Measurements from ENCODE around the gene ITPRIPL2. TPM values are rescaled to one million over a fixed set of nuclear protein-coding genes. Genes with fewer than 3 reads are reported as not detected.
A peak's percentile ranks its signal among the peaks of the same experiment; 100 is the strongest.

Gene ITPRIPL2
- total and polyA plus RNA-seq, 2 of the 13 experiments (the other 11 are each of a cell fraction or from before 2014, with no cell fraction given): 5.9 to 12.6 TPM

DNA sequence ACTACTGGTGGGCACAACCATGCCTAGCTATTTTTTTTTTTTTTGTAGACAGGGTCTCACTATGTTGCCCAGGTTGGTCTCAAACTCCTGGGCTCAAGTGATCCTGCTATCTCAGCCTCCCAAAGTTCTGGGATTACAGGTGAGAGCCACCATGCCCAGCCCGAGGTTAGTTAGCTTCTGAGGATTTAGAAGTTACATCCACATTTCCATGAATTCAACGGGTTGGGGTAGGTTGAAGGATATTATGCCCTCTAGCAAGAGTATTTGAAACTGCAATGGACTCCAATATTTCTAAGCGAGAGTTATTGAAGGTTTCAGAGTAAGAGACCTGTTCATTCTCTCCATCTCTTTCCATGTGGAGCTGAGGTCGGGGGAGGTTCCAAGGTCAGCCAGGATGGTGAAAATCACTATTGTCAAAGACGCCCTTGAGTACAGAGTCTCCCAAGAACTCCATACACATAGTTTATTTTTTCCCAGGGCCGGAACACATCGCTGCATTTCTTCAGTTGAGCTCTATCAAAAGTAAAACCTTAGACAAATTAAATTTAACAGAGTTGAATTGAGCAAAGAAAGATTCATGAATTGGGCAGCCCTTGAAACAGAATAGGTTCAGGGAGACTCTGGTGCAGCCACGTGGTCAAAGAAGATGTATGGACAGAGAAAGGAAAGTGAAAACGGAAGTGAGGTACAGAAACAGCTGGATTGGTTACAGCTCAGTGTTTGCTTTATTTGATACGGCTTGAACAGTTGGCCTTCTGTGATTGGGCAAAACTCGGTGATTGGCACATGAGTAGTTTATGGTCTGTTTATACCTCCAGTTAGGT, 19.0 kb upstream of the ITPRIPL2 start (continued):
- TF ChIP-seq, protein P1, sequence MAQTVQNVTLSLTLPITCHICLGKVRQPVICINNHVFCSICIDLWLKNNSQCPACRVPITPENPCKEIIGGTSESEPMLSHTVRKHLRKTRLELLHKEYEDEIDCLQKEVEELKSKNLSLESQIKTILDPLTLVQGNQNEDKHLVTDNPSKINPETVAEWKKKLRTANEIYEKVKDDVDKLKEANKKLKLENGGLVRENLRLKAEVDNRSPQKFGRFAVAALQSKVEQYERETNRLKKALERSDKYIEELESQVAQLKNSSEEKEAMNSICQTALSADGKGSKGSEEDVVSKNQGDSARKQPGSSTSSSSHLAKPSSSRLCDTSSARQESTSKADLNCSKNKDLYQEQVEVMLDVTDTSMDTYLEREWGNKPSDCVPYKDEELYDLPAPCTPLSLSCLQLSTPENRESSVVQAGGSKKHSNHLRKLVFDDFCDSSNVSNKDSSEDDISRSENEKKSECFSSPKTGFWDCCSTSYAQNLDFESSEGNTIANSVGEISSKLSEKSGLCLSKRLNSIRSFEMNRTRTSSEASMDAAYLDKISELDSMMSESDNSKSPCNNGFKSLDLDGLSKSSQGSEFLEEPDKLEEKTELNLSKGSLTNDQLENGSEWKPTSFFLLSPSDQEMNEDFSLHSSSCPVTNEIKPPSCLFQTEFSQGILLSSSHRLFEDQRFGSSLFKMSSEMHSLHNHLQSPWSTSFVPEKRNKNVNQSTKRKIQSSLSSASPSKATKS (CRISPR knock-in tag; IDR thresholded peaks at IDR 0.05): 0 out of 2 replicates have a peak, but pooled peaks have one; percentile 64
- no peak for TF ChIP-seq KDM3A (CRISPR knock-in tag; IDR thresholded peaks at IDR 0.05; ENCODE audit: low read depth)
- TF ChIP-seq ZNF724P (CRISPR knock-in tag; IDR thresholded peaks at IDR 0.05; ENCODE audit: borderline replicate concordance): 0 out of 2 replicates have a peak, but pooled peaks have one; percentile 20
- TF ChIP-seq GABPB1 (CRISPR knock-in tag; IDR thresholded peaks at IDR 0.05): peak; percentile 83
- TF ChIP-seq, protein P2, sequence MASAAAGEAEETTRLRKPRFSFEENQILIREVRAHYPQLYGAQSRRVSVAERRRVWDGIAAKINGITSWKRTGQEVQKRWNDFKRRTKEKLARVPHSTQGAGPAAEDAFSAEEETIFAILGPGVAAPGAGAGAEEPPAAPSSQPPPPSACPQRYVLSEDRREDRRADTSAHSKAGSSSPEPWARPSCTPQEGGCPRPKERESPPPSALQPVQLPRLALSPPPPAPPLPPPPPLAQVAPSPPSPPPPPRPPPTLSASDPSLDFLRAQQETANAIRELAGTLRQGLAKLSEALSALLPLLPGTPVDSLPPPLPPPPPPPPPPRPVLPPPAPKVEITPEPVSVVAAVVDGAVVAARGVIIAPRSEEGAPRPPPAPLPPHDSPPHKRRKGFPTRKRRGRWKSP (CRISPR knock-in tag; IDR thresholded peaks at IDR 0.05): no peak
- TF ChIP-seq RBFOX2 (IDR thresholded peaks at IDR 0.05; ENCODE audit: low read depth, low read length): peak; percentile 46; the same call in 1 of the 2 replicates
- TF ChIP-seq DMAP1 (CRISPR knock-in tag; IDR thresholded peaks at IDR 0.05): peak; percentile 90
- TF ChIP-seq ZNF143 (CRISPR knock-in tag; IDR thresholded peaks at IDR 0.05): no peak
- TF ChIP-seq NFYB (CRISPR knock-in tag; IDR thresholded peaks at IDR 0.05): peak; percentile 75
- no peak for TF ChIP-seq SMAD9 (CRISPR knock-in tag; IDR thresholded peaks at IDR 0.05)
- no peak for TF ChIP-seq ZC3H13 (CRISPR knock-in tag; IDR thresholded peaks at IDR 0.05)
- no peak for TF ChIP-seq SMYD3 (CRISPR knock-in tag; IDR thresholded peaks at IDR 0.05)
- peak; percentile 24; the same call in 1 of the 2 replicates for TF ChIP-seq HDAC1 (CRISPR knock-in tag; IDR thresholded peaks at IDR 0.05)
- no peak for TF ChIP-seq ZNF776 (CRISPR knock-in tag; IDR thresholded peaks at IDR 0.05)
- TF ChIP-seq, protein P3, sequence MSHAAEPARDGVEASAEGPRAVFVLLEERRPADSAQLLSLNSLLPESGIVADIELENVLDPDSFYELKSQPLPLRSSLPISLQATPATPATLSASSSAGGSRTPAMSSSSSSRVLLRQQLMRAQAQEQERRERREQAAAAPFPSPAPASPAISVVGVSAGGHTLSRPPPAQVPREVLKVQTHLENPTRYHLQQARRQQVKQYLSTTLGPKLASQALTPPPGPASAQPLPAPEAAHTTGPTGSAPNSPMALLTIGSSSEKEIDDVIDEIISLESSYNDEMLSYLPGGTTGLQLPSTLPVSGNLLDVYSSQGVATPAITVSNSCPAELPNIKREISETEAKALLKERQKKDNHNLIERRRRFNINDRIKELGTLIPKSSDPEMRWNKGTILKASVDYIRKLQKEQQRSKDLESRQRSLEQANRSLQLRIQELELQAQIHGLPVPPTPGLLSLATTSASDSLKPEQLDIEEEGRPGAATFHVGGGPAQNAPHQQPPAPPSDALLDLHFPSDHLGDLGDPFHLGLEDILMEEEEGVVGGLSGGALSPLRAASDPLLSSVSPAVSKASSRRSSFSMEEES (CRISPR knock-in tag; IDR thresholded peaks at IDR 0.05): peak; percentile 63
- TF ChIP-seq, protein P4, sequence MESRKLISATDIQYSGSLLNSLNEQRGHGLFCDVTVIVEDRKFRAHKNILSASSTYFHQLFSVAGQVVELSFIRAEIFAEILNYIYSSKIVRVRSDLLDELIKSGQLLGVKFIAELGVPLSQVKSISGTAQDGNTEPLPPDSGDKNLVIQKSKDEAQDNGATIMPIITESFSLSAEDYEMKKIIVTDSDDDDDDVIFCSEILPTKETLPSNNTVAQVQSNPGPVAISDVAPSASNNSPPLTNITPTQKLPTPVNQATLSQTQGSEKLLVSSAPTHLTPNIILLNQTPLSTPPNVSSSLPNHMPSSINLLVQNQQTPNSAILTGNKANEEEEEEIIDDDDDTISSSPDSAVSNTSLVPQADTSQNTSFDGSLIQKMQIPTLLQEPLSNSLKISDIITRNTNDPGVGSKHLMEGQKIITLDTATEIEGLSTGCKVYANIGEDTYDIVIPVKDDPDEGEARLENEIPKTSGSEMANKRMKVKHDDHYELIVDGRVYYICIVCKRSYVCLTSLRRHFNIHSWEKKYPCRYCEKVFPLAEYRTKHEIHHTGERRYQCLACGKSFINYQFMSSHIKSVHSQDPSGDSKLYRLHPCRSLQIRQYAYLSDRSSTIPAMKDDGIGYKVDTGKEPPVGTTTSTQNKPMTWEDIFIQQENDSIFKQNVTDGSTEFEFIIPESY (CRISPR knock-in tag; IDR thresholded peaks at IDR 0.05): no peak
- TF ChIP-seq, protein P5, sequence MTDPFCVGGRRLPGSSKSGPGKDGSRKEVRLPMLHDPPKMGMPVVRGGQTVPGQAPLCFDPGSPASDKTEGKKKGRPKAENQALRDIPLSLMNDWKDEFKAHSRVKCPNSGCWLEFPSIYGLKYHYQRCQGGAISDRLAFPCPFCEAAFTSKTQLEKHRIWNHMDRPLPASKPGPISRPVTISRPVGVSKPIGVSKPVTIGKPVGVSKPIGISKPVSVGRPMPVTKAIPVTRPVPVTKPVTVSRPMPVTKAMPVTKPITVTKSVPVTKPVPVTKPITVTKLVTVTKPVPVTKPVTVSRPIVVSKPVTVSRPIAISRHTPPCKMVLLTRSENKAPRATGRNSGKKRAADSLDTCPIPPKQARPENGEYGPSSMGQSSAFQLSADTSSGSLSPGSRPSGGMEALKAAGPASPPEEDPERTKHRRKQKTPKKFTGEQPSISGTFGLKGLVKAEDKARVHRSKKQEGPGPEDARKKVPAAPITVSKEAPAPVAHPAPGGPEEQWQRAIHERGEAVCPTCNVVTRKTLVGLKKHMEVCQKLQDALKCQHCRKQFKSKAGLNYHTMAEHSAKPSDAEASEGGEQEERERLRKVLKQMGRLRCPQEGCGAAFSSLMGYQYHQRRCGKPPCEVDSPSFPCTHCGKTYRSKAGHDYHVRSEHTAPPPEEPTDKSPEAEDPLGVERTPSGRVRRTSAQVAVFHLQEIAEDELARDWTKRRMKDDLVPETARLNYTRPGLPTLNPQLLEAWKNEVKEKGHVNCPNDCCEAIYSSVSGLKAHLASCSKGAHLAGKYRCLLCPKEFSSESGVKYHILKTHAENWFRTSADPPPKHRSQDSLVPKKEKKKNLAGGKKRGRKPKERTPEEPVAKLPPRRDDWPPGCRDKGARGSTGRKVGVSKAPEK (CRISPR knock-in tag; IDR thresholded peaks at IDR 0.05; ENCODE audit: borderline replicate concordance): no peak
- no peak for TF ChIP-seq ZNF441 (CRISPR knock-in tag; IDR thresholded peaks at IDR 0.05; ENCODE audit: borderline replicate concordance)
- TF ChIP-seq, protein P6, sequence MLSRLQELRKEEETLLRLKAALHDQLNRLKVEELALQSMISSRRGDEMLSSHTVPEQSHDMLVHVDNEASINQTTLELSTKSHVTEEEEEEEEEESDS (CRISPR knock-in tag; IDR thresholded peaks at IDR 0.05; ENCODE audit: borderline replicate concordance): no peak
- no peak for TF ChIP-seq ZKSCAN5 (CRISPR knock-in tag; IDR thresholded peaks at IDR 0.05)

Measured in HepG2 (cell line).